ENCODE results near the gene ARF4.

GRCh38 chr3:57569859-57570450, 27.2 kb downstream of the ARF4 start:
- TF ChIP-seq CTCF (IDR thresholded peaks at IDR 0.05) (no peak), POLR2A (IDR thresholded peaks at IDR 0.05) (no peak)

Measured in adrenal gland (tissue), 5 donors.